HepG2 (cell line): Measurements from ENCODE around the gene C17orf58. TPM values are rescaled to one million over a fixed set of nuclear protein-coding genes. Genes with fewer than 3 reads are reported as not detected.
A peak's percentile ranks its signal among the peaks of the same experiment; 100 is the strongest.

Experiments
- ATRX ChIP-seq: sonication (generic); formaldehyde crosslinking; IDR thresholded peaks from 2 replicates; pipeline ENCODE4 v1.4.0; 2020; ENCODE audit warnings: missing genetic modification reagents, borderline replicate concordance
- FOXP1 ChIP-seq, 2 experiments: fragments of 450-650 bp in 1 of 2; IDR thresholded peaks; 2 replicates each; pipeline ENCODE4 v1.6.1; 2017 to 2018; ENCODE audit warnings: antibody characterized with exemption in 1 of 2
- FOXP4 ChIP-seq: sonication (generic); formaldehyde crosslinking; IDR thresholded peaks from 2 replicates; pipeline ENCODE4 v1.4.0; 2020; ENCODE audit warnings: missing genetic modification reagents
- HDAC2 ChIP-seq: sonication (generic); formaldehyde crosslinking; IDR thresholded peaks from 2 replicates; pipeline ENCODE4 v1.4.0; 2020; ENCODE audit warnings: missing genetic modification reagents
- KDM2A ChIP-seq: sonication (generic); formaldehyde crosslinking; IDR thresholded peaks from 2 replicates; pipeline ENCODE4 v1.4.0; 2020; ENCODE audit warnings: low read depth, missing genetic modification reagents, borderline replicate concordance
- LCORL ChIP-seq, 2 experiments: fragments of 450-650 bp in 1 of 2; sonication (generic) in 1 of 2; formaldehyde crosslinking in 1 of 2; IDR thresholded peaks; 2 replicates each; pipeline versions ENCODE4 v1.5.0 to v1.6.1; 2017 to 2020; ENCODE audit warnings: antibody characterized with exemption in 1 of 2, missing genetic modification reagents in 1 of 2
- NR2C2 ChIP-seq: sonication (generic); formaldehyde crosslinking; IDR thresholded peaks from 2 replicates; pipeline ENCODE4 v1.4.0; 2020; ENCODE audit warnings: missing genetic modification reagents, mild to moderate bottlenecking, moderate library complexity, borderline replicate concordance
- NR2F2 ChIP-seq: IDR thresholded peaks from 2 replicates; pipeline ENCODE4 v1.6.1; 2012; ENCODE audit warnings: low read depth, inconsistent platforms, borderline replicate concordance
- NR2F6 ChIP-seq, 2 experiments: IDR thresholded peaks; 2 replicates each; pipeline ENCODE4 v1.6.1; 2016; ENCODE audit warnings: antibody characterized with exemption in 1 of 2, mild to moderate bottlenecking in 1 of 2
- SAFB2 ChIP-seq: sonication (generic); formaldehyde crosslinking; IDR thresholded peaks from 2 replicates; pipeline ENCODE4 v1.5.1; 2020; ENCODE audit warnings: missing genetic modification reagents, low read depth, mild to moderate bottlenecking, borderline replicate concordance
- SALL1 ChIP-seq: sonication (generic); formaldehyde crosslinking; IDR thresholded peaks from 2 replicates; pipeline ENCODE4 v1.8.0; 2022; ENCODE audit warnings: mild to moderate bottlenecking, missing genetic modification reagents
- SMC3 ChIP-seq: IDR thresholded peaks from 2 replicates; pipeline ENCODE4 v1.6.1; 2011; ENCODE audit warnings: low read length, improper control_type of control experiment
- TEAD3 ChIP-seq: optimal IDR thresholded peaks from 2 replicates; pipeline ENCODE3; 2016; ENCODE audit warnings: borderline replicate concordance
- XRCC5 ChIP-seq: fragments of 200-400 bp; formaldehyde crosslinking; optimal IDR thresholded peaks from 2 replicates; pipeline ENCODE3; 2017; ENCODE audit warnings: mild to moderate bottlenecking, low read length
- ZBTB14 ChIP-seq: sonication (generic); formaldehyde crosslinking; IDR thresholded peaks from 2 replicates; pipeline ENCODE4 v1.4.0; 2020; ENCODE audit warnings: missing genetic modification reagents
- ZFP62 ChIP-seq: sonication (generic); formaldehyde crosslinking; IDR thresholded peaks from 2 replicates; pipeline ENCODE4 v1.4.0; 2020; ENCODE audit warnings: missing genetic modification reagents
- ZMYM3 ChIP-seq: sonication (generic); formaldehyde crosslinking; IDR thresholded peaks from 2 replicates; pipeline ENCODE4 v1.5.1; 2020; ENCODE audit warnings: mild to moderate bottlenecking, missing genetic modification reagents
- ZNF687 ChIP-seq: sonication (generic); formaldehyde crosslinking; IDR thresholded peaks from 2 replicates; pipeline ENCODE4 v1.5.1; 2020; ENCODE audit warnings: mild to moderate bottlenecking, missing genetic modification reagents, moderate library complexity
- polyA plus RNA-seq, 8 experiments: library from polyadenylated mRNA; depleted of rRNA in 3 of 8; stranded (reverse) in 7 of 8; unstranded in 1 of 8; fragments of >200 nt; fragmentation: Illumina TruSeq in 4 of 8; extraction: Trizol in 4 of 8; gene quantifications; 2 replicates each; pipeline versions ENCODE4 v1.2.1 to v1.2.3, GENCODE V29; 2011 to 2016; ENCODE audit warnings: low read depth in 4 of 8, missing spikeins in 1 of 8, mixed read lengths in 1 of 8; ENCODE audit not compliant: insufficient read depth in 1 of 8
- total RNA-seq, 5 experiments: library from RNA; depleted of rRNA; stranded (reverse); fragments of >200 nt; fragmentation: Illumina TruSeq; extraction: Trizol; gene quantifications; 2 replicates each; pipeline ENCODE4 v1.2.3, GENCODE V29; 2016; ENCODE audit warnings: low read depth in 1 of 5
- TF ChIP-seq, protein P1 (sequence below): sonication (generic); formaldehyde crosslinking; IDR thresholded peaks from 2 replicates; pipeline ENCODE4 v1.4.0; 2020; ENCODE audit warnings: low read depth, mild to moderate bottlenecking, missing genetic modification reagents

Gene C17orf58
- total and polyA plus RNA-seq, 2 of the 13 experiments (the other 11 are each of a cell fraction or from before 2014, with no cell fraction given) = 15.6 to 15.8 TPM

DNA sequence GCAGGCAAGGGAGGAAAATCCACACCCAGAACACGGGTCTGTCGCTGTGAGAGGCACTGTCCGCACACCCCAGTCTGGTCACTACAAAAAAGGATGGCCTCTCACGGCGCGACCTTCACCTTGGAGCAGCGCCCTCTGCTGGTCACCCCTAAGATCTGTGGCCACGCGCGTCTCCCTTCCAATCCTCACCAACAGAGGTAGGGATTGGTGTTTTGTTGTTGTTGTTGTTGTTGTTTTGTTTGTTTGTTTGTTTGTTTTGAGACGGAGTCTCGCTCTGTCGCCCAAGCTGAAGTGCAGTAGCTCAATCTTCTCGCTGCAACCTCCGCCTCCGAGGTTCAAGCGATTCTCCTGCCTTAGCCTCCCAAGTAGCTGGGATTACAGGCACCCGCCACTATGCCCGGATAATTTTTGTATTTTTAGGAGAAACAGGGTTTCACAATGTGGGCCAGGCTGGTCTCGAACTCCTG is 15.0 kb upstream of the C17orf58 start (continued):
- TF ChIP-seq, protein P1, sequence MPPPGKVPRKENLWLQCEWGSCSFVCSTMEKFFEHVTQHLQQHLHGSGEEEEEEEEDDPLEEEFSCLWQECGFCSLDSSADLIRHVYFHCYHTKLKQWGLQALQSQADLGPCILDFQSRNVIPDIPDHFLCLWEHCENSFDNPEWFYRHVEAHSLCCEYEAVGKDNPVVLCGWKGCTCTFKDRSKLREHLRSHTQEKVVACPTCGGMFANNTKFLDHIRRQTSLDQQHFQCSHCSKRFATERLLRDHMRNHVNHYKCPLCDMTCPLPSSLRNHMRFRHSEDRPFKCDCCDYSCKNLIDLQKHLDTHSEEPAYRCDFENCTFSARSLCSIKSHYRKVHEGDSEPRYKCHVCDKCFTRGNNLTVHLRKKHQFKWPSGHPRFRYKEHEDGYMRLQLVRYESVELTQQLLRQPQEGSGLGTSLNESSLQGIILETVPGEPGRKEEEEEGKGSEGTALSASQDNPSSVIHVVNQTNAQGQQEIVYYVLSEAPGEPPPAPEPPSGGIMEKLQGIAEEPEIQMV = no peak
- peak; percentile 85 for TF ChIP-seq NR2F6 (IDR thresholded peaks at IDR 0.05)
- TF ChIP-seq NR2F6 (CRISPR knock-in tag; IDR thresholded peaks at IDR 0.05) = peak; percentile 85
- 0 out of 2 replicates have a peak, but pooled peaks have one; percentile 25 for TF ChIP-seq HDAC2
- no peak for TF ChIP-seq ATRX (CRISPR knock-in tag)
- peak; percentile 24; the same call in 1 of the 2 replicates for TF ChIP-seq ZMYM3 (CRISPR knock-in tag)
- TF ChIP-seq TEAD3 (CRISPR knock-in tag) = peak; percentile 37
- TF ChIP-seq LCORL (IDR thresholded peaks at IDR 0.05) = no peak
- TF ChIP-seq LCORL (CRISPR knock-in tag; IDR thresholded peaks at IDR 0.05) = peak; percentile 47; the same call in 1 of the 2 replicates
- TF ChIP-seq KDM2A = 0 out of 2 replicates have a peak, but pooled peaks have one; percentile 28
- TF ChIP-seq NR2F2 = peak; percentile 51; the same call in 1 of the 2 replicates
- peak; percentile 64 for TF ChIP-seq XRCC5
- TF ChIP-seq FOXP1 (IDR thresholded peaks at IDR 0.05) = peak; percentile 99
- peak; percentile 57 for TF ChIP-seq FOXP1 (CRISPR knock-in tag; IDR thresholded peaks at IDR 0.05)
- TF ChIP-seq ZNF687 (CRISPR knock-in tag) = peak; percentile 49
- TF ChIP-seq SMC3 = peak; percentile 25; the same call in 1 of the 2 replicates
- TF ChIP-seq FOXP4 (CRISPR knock-in tag) = peak; percentile 67
- peak; percentile 24; the same call in 1 of the 2 replicates for TF ChIP-seq SALL1 (CRISPR knock-in tag)
- peak; percentile 38; the same call in 1 of the 2 replicates for TF ChIP-seq ZBTB14 (CRISPR knock-in tag)
- no peak for TF ChIP-seq NR2C2 (CRISPR knock-in tag)
- no peak for TF ChIP-seq ZFP62 (CRISPR knock-in tag)
- no peak for TF ChIP-seq SAFB2 (CRISPR knock-in tag)
